ENCODE measurements around the gene RBMS3. TPM values are rescaled to one million over a fixed set of nuclear protein-coding genes. Genes with fewer than 3 reads are reported as not detected.

RBMS3 gene
- total and polyA plus RNA-seq, 2 of the 8 experiments (the other 6 are each of a cell fraction or from before 2014, with no cell fraction given), result 3.7 to 6.9 TPM

DNA sequence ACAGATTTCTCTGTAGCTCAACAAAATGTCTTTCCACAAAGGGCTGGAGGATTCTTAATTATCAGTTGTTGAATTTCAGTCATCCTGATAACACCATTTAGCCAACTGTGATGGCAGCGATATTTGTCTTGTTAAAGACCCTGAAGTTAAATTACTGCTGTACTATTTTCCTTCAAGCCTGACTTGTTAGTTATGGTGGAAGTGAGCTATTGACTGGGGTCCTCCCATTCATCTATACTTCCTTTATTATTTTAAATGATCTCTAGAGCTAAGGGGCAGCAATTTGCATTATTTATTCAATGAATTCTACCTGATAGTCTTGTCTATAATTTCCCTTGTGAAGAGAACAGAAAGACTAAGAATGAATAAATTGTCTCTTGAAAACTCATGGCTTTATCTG, 64.1 kb downstream of the RBMS3 start:
- 48% methylated on average over 1 of the region's 1 CpG; no CpG with 5 or more reads in 1 of the 2 experiments for WGBS, 2 experiments (ENCODE audit: extremely low coverage in 1 of 2, insufficient coverage in 1 of 2, insufficient read length in 1 of 2, insufficient replicate concordance in 2 of 2, low coverage in 1 of 2, low lambda C conversion rate in 2 of 2, missing lambda C conversion rate in 1 of 2)
- no peak overlapping the region for H2BK5ac ChIP-seq (ENCODE audit: low read depth, low read length)
- no peak overlapping the region for H2AK5ac ChIP-seq (ENCODE audit: low read depth, low read length)
- no peak overlapping the region for H3K4me2 ChIP-seq (ENCODE audit: insufficient read depth in 1 of 2, low read depth in 2 of 2, low read length in 2 of 2)
- H3K79me1 ChIP-seq (ENCODE audit: low read depth, low read length), result no peaks in the 10 kb centered on the region
- no peak overlapping the region for H2BK12ac ChIP-seq (ENCODE audit: low read depth, low read length)
- H3K4me1 ChIP-seq (replicated peaks in 1 of 4; ENCODE audit: control insufficient read depth in 3 of 4, insufficient read depth in 4 of 4, low read length in 3 of 4), result peaks cover 0 to 11% (median 3%) of the 10 kb centered on the region in 4 experiments; a peak in 3 of 7 replicates
- H3K4me3 ChIP-seq (ENCODE audit: extremely low read depth in 1 of 4, insufficient read depth in 2 of 4, low read depth in 3 of 4, low read length in 4 of 4), result peak overlapping the region in 1 of 4 experiments; percentile 12; a peak in 1 of 8 replicates
- no peak overlapping the region for H3K23ac ChIP-seq (ENCODE audit: insufficient read length)
- ChIA-PET POLR2A (ENCODE audit: partially characterized antibody) (no interaction called here), CTCF (ENCODE audit: partially characterized antibody) (no interaction called here)
- H3K36me3 ChIP-seq (ENCODE audit: control insufficient read depth in 2 of 4, insufficient read depth in 4 of 4, low read length in 3 of 4), result no peaks in the 10 kb centered on the region
- H3K23me2 ChIP-seq (ENCODE audit: low read depth, low read length), result no peaks in the 10 kb centered on the region
- no peak overlapping the region for H4K8ac ChIP-seq (ENCODE audit: extremely low read depth, insufficient read depth, low read length)
- H3K4ac ChIP-seq (replicated peaks; ENCODE audit: insufficient read length, low read depth, low read length), result no peak overlapping the region
- H3K9ac ChIP-seq (replicated peaks in 1 of 4; ENCODE audit: extremely low read depth in 1 of 4, low read depth in 3 of 4, low read length in 3 of 4), result no peak overlapping the region
- H4K5ac ChIP-seq (ENCODE audit: insufficient read length, low read depth, low read length), result peak overlapping the region; percentile 51
- no peaks in the 10 kb centered on the region for H4K20me1 ChIP-seq (replicated peaks in 1 of 2; ENCODE audit: control insufficient read depth in 1 of 2, insufficient read depth in 2 of 2, low read length in 2 of 2)
- H2BK20ac ChIP-seq (ENCODE audit: low read length), result no peak overlapping the region
- no peak overlapping the region for H3K18ac ChIP-seq (ENCODE audit: extremely low read depth, low read length)
- H3K27me3 ChIP-seq (replicated peaks in 1 of 4; ENCODE audit: control insufficient read depth in 3 of 4, extremely low read depth in 1 of 4, insufficient read depth in 3 of 4, low read length in 3 of 4), result no peaks in the 10 kb centered on the region
- TF ChIP-seq RAD21 (IDR thresholded peaks at IDR 0.05 in 1 of 2, conservative IDR thresholded peaks at IDR 0.05 in 1 of 2; ENCODE audit: low read depth in 2 of 2, low read length in 2 of 2) (no peak), ASH2L (IDR thresholded peaks at IDR 0.05; ENCODE audit: low read length) (no peak), SAP30 (IDR thresholded peaks at IDR 0.05; ENCODE audit: insufficient read depth, insufficient replicate concordance, low read length) (no peak), SRF (IDR thresholded peaks at IDR 0.05; ENCODE audit: low read depth, low read length) (no peak), ZNF274 (IDR thresholded peaks at IDR 0.05; ENCODE audit: borderline replicate concordance, extremely low read depth, low read length) (no peak), KDM1A (IDR thresholded peaks at IDR 0.05; ENCODE audit: borderline replicate concordance, low read length) (no peak), EGR1 (IDR thresholded peaks at IDR 0.05; ENCODE audit: borderline replicate concordance, low read depth, low read length) (no peak), TAF7 (optimal IDR thresholded peaks at IDR 0.05; ENCODE audit: borderline replicate concordance, low read depth, low read length) (no peak), JUND (IDR thresholded peaks at IDR 0.05; ENCODE audit: low read length) (no peak), BACH1 (IDR thresholded peaks at IDR 0.05; ENCODE audit: low read length) (no peak)
- TF ChIP-seq, protein P1, sequence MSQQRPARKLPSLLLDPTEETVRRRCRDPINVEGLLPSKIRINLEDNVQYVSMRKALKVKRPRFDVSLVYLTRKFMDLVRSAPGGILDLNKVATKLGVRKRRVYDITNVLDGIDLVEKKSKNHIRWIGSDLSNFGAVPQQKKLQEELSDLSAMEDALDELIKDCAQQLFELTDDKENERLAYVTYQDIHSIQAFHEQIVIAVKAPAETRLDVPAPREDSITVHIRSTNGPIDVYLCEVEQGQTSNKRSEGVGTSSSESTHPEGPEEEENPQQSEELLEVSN (IDR thresholded peaks at IDR 0.05), result no peak
- FAIRE-seq (no peak), DNase-seq (ENCODE audit: low read depth in 1 of 2, low spot score in 2 of 2) (no peak)
- H3K56ac ChIP-seq (replicated peaks; ENCODE audit: insufficient read length, low read depth, low read length), result no peak overlapping the region
- H3K14ac ChIP-seq (ENCODE audit: insufficient read length), result no peak overlapping the region
- H2AFZ ChIP-seq (ENCODE audit: low read length), result no peak overlapping the region
- 0 out of 2 replicates have a peak overlapping the region, but pooled peaks have one; percentile 36 for H3K27ac ChIP-seq (ENCODE audit: low read depth, low read length)
- no peak overlapping the region for H2BK15ac ChIP-seq (ENCODE audit: low read length)
- H2BK120ac ChIP-seq (replicated peaks; ENCODE audit: low read depth, low read length), result no peak overlapping the region
- no peaks in the 10 kb centered on the region for H3K9me3 ChIP-seq (ENCODE audit: insufficient read depth in 2 of 2, low read depth in 1 of 2, low read length in 1 of 2)
- H4K91ac ChIP-seq (replicated peaks; ENCODE audit: insufficient read length, low read length), result no peak overlapping the region
- no peaks in the 10 kb centered on the region for H3K79me2 ChIP-seq (ENCODE audit: control insufficient read depth in 1 of 2, insufficient read depth in 2 of 2, low read length in 2 of 2)
